Smooth muscle cell (in vitro differentiated cells): ENCODE data around the gene CACNA1C. TPM values are rescaled to one million over a fixed set of nuclear protein-coding genes. Genes with fewer than 3 reads are reported as not detected.

Experiments used
- DNase-seq: peaks from one replicate; lab custom pipeline; 2025; ENCODE audit not compliant: unreplicated experiment; lab: John Stamatoyannopoulos, UW
- H2AFZ ChIP-seq: fragments of 200-600 bp; sonication (generic); 2 replicates; pipeline ENCODE4 v1.6.0; 2016; ENCODE audit warnings: antibody characterized with exemption, low read depth, mild to moderate bottlenecking
- H3F3A ChIP-seq: fragments of 200-600 bp; sonication (generic); 2 replicates; pipeline ENCODE4 v1.6.0; 2017; ENCODE audit warnings: antibody characterized with exemption, low read depth
- H3K27ac ChIP-seq: fragments of 200-600 bp; sonication (generic); 2 replicates; pipeline ENCODE4 v1.5.1; 2016; ENCODE audit warnings: low read depth, mild to moderate bottlenecking
- H3K27me3 ChIP-seq: fragments of 200-600 bp; sonication (generic); 2 replicates; pipeline ENCODE4 v1.6.1; 2016; ENCODE audit warnings: low read depth, mild to moderate bottlenecking
- H3K36me3 ChIP-seq: fragments of 200-600 bp; sonication (generic); 2 replicates; pipeline ENCODE4 v1.5.1; 2016; ENCODE audit warnings: low read depth
- H3K4me1 ChIP-seq: fragments of 200-600 bp; sonication (generic); 2 replicates; pipeline ENCODE4 v1.5.1; 2016; ENCODE audit warnings: low read depth
- H3K4me2 ChIP-seq: fragments of 200-600 bp; sonication (generic); 2 replicates; pipeline ENCODE4 v1.6.0; 2016; ENCODE audit warnings: mild to moderate bottlenecking
- H3K4me3 ChIP-seq: fragments of 200-600 bp; sonication (generic); 2 replicates; pipeline ENCODE4 v1.5.1; 2016; ENCODE audit warnings: mild to moderate bottlenecking
- H3K79me2 ChIP-seq: fragments of 200-600 bp; sonication (generic); 2 replicates; pipeline ENCODE4 v1.6.0; 2016; ENCODE audit warnings: low read depth, mild to moderate bottlenecking
- H3K9ac ChIP-seq: fragments of 200-600 bp; sonication (generic); 2 replicates; pipeline ENCODE4 v1.6.0; 2016; ENCODE audit warnings: low read depth
- H3K9me3 ChIP-seq: fragments of 200-600 bp; sonication (generic); replicated peaks from 2 replicates; pipeline ENCODE4 v1.5.1; 2016; ENCODE audit warnings: low read depth
- H4K20me1 ChIP-seq: fragments of 200-600 bp; sonication (generic); 2 replicates; pipeline ENCODE4 v1.6.0; 2016; ENCODE audit warnings: low read depth
- WGBS: methylation state at CpG from one replicate; pipeline ENCODE4 v1.1.7; 2016; ENCODE audit warnings: low lambda C conversion rate; 5-methylcytosine and 5-hydroxymethylcytosine counted together
- polyA plus RNA-seq: library from polyadenylated mRNA; unstranded; fragments of >200 nt; fragmentation: Nextera tagmentation; extraction: Ambion mirVana; gene quantifications from 2 replicates; pipeline ENCODE4 v1.2.1, GENCODE V29; 2016
- total RNA-seq: library from RNA; depleted of rRNA; stranded (reverse); fragments of >200 nt; gene quantifications from 2 replicates; pipeline ENCODE4 v1.2.3, GENCODE V29; 2014
- TF ChIP-seq, protein P1 (sequence below): fragments of 200-600 bp; sonication (generic); IDR thresholded peaks from 2 replicates; pipeline ENCODE4 v1.5.1; 2017; ENCODE audit warnings: borderline replicate concordance, mild to moderate bottlenecking, antibody characterized with exemption; ENCODE audit not compliant: insufficient read depth, poor library complexity, severe bottlenecking

Gene CACNA1C
- total and polyA plus RNA-seq, 2 experiments from 2014 or later = 1.6 to 4.5 TPM

- no peaks in the 10 kb centered on the region for H3K4me1 ChIP-seq
- no peak overlapping the region for H3K27ac ChIP-seq
- H3K4me3 ChIP-seq = no peak overlapping the region
- H3K9ac ChIP-seq = no peak overlapping the region
- H3K36me3 ChIP-seq = peaks cover 6% of the 10 kb centered on the region
- no peak for DNase-seq
- H3K79me2 ChIP-seq = no peaks in the 10 kb centered on the region
- no peaks in the 10 kb centered on the region for H3K27me3 ChIP-seq
- no peaks in the 10 kb centered on the region for H3F3A ChIP-seq
- H4K20me1 ChIP-seq = no peaks in the 10 kb centered on the region
- H3K4me2 ChIP-seq = no peak overlapping the region
- TF ChIP-seq, protein P1, sequence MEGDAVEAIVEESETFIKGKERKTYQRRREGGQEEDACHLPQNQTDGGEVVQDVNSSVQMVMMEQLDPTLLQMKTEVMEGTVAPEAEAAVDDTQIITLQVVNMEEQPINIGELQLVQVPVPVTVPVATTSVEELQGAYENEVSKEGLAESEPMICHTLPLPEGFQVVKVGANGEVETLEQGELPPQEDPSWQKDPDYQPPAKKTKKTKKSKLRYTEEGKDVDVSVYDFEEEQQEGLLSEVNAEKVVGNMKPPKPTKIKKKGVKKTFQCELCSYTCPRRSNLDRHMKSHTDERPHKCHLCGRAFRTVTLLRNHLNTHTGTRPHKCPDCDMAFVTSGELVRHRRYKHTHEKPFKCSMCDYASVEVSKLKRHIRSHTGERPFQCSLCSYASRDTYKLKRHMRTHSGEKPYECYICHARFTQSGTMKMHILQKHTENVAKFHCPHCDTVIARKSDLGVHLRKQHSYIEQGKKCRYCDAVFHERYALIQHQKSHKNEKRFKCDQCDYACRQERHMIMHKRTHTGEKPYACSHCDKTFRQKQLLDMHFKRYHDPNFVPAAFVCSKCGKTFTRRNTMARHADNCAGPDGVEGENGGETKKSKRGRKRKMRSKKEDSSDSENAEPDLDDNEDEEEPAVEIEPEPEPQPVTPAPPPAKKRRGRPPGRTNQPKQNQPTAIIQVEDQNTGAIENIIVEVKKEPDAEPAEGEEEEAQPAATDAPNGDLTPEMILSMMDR = no peak
- no peak overlapping the region for H2AFZ ChIP-seq
- peaks cover 4% of the 10 kb centered on the region for H3K9me3 ChIP-seq
- 93% methylated on average over 11 of the region's 11 CpGs for WGBS
Measured at GRCh38 chr12:2589381-2589780, 536.6 kb downstream of the CACNA1C start.

GRCh38 chr12:2593045-2593444, 540.3 kb downstream of the CACNA1C start:
- Histone ChIP-seq H3K9ac (no peak overlapping the region), H3K79me2 (no peaks in the 10 kb centered on the region), H4K20me1 (no peaks in the 10 kb centered on the region), H3F3A (no peaks in the 10 kb centered on the region), H3K27ac (no peak overlapping the region), H3K27me3 (no peaks in the 10 kb centered on the region), H3K4me2 (no peak overlapping the region), H3K36me3 (peaks cover 6% of the 10 kb centered on the region), H3K4me1 (no peaks in the 10 kb centered on the region), H3K4me3 (no peak overlapping the region), H3K9me3 (peaks cover 4% of the 10 kb centered on the region), H2AFZ (no peak overlapping the region)
- WGBS = 95% methylated on average over 5 of the region's 5 CpGs
- DNase-seq = no peak
- TF ChIP-seq, protein P1 = no peak

- H3K4me1 ChIP-seq = no peaks in the 10 kb centered on the region
- H3K27me3 ChIP-seq = no peaks in the 10 kb centered on the region
- H3K79me2 ChIP-seq = no peaks in the 10 kb centered on the region
- H2AFZ ChIP-seq = no peak overlapping the region
- H3K9ac ChIP-seq = no peak overlapping the region
- H3K9me3 ChIP-seq = peaks cover 4% of the 10 kb centered on the region
- H3K4me3 ChIP-seq = no peak overlapping the region
- H3F3A ChIP-seq = no peaks in the 10 kb centered on the region
- DNase-seq = no peak
- H3K4me2 ChIP-seq = no peak overlapping the region
- 90% methylated on average over 6 of the region's 6 CpGs for WGBS
- no peak overlapping the region for H3K27ac ChIP-seq
- TF ChIP-seq, protein P1 = no peak
- peaks cover 6% of the 10 kb centered on the region for H3K36me3 ChIP-seq
- no peaks in the 10 kb centered on the region for H4K20me1 ChIP-seq
Measured at GRCh38 chr12:2596441-2596840, 543.7 kb downstream of the CACNA1C start.

DNA sequence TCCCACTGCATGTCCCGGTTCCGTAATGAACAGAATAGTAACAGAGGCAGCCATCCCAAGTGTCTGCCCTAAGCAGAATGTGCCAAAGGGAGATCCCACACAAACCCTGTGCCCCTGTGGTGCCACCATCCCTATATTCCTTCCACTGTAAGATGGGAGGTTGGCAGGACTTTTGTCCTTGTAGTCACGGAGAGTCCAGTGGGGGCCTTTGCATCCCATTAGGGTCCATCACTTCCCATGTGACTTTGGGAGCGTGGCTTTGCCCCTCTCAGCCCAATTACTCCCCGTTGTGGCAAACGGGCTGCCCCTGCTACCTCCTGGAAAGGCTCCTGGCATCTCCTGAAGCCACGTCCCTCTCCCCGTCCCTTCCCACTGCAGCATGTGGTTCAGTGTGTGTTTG, 552.5 kb downstream of the CACNA1C start:
- no peak overlapping the region for H3K4me3 ChIP-seq
- H3K4me2 ChIP-seq = no peak overlapping the region
- 93% methylated on average over 8 of the region's 8 CpGs for WGBS
- H3K9me3 ChIP-seq = no peaks in the 10 kb centered on the region
- TF ChIP-seq, protein P1 = no peak
- H3K27me3 ChIP-seq = no peaks in the 10 kb centered on the region
- H3K9ac ChIP-seq = no peak overlapping the region
- H3F3A ChIP-seq = no peaks in the 10 kb centered on the region
- no peaks in the 10 kb centered on the region for H4K20me1 ChIP-seq
- no peak for DNase-seq
- no peaks in the 10 kb centered on the region for H3K79me2 ChIP-seq
- H2AFZ ChIP-seq = no peak overlapping the region
- H3K36me3 ChIP-seq = no peaks in the 10 kb centered on the region
- no peaks in the 10 kb centered on the region for H3K4me1 ChIP-seq
- H3K27ac ChIP-seq = no peak overlapping the region
